Stimulated activated CD4-positive, alpha-beta T cell treated with anti-CD3 and anti-CD28 coated beads, Interleukin-1b, Interleukin-23, amount 100 ng/mL, for 4 hours (primary cell): ENCODE data around the gene VASH2.
"Not testable (repeated sequence)": the region's sequence is repeated elsewhere in the genome, so short reads cannot be mapped to it uniquely, and the experiment has no call there.

Experiments used
- DNase-seq, 2 donors: peaks; one replicate each; pipeline ENCODE4 v3.0.0-alpha.2; 2020; ENCODE audit warnings: low read depth in 2 of 2

The VASH2 gene

DNA sequence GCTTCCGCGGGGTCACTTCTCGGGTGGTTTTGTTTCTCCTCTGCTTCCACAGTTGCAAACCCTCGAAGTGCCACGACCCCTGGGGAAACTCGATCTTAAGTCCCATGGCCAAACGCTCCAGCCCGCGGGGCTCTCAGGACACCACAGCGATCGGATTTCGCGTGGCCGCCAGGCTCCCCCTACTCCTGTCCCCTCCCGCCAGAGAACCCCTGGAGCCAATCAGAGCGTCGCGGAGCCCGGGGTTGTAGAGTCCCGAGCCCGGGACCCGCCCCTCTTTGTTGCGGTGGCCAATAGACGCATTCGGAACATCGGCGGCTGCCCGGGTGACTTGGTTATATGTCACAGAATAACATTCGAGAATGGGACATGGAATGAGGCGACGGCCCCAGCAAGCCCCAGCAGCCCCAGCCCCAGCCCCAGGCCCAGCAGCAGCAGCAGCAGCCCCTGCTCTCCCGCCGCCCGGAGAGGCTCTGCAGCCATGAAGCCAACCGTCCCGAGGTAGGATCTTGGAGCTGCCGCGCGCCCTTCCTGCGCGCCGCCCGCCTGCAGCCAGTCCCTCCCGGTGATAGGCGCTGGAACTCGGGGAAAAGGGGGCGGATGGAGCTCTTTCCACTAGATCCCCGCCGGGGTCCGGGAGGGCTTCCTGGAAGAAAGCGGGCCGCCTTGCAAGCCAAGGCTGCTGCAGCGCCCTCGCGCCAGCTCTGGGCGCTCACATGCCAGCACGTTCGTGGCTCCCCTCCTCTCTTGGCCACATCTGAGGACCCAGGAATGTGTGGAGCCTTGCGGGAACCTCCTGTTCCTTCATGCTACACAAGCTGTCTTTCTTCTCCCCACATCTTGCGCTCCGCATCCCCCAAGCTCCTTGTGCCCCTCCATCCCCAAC, at the start of gene VASH2:
TSS of gene VASH2 (plus strand) at position 299 of the 883 bp plus-strand sequence. CDS start 1,002 bp downstream, outside the sequence.
- peak; percentile 22 to 58 for DNase-seq

DNA sequence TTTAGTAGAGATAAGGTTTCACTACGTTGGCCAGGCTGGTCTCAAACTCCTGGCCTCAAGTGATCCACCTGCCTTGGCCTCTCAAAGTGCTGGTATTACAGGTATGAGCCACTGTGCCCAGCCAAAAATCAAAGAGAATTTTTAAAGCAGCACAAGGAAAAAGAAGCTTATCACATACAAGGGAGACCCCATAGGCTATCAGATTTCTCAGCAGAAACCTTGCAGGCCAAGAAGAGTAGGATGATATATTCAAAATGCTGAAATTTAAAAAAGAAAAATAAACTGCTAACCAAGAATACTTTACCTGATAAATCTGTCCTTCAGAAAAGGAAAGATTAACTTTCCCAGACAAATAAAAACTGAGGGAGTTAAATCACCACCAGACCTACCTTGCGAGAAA, 49.1 kb upstream of the VASH2 start:
- no peak for DNase-seq

DNA sequence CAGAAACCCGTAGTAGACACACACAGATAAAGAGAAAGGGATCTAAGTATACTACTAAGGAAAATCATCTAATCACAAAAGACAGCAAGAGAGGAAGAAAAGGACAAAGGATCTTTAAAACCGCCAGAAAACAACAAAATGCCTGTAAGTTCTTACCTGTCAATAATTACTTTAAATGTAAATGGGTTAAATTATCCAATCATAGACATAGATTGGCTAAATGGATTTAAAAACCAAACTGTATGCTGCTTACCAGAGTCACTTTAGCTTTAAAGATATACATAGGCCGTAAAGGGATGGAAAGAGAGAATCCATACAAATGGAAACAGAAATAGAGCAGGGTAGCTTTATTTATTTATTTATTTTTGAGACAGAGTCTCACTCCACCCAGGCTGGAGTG, 48.3 kb upstream of the VASH2 start:
- DNase-seq = no peak

DNA sequence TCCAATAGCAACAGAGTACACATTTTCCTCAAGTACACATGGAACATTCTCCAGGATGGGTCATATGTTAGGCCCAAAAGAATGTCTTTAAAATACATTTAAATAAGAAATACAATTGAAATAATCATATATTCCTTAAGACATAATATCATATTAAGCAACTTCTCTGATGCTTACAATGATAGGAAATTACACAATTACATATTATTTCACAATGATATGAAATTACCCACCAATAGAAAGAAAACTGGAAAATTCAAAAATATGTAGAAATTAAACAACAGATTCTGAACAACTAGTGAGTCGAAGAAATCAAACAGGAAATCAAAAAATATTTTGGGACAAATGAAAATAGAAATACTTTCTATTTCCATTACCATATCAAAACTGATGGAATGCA, 46.7 kb upstream of the VASH2 start:
- no peak for DNase-seq

DNA sequence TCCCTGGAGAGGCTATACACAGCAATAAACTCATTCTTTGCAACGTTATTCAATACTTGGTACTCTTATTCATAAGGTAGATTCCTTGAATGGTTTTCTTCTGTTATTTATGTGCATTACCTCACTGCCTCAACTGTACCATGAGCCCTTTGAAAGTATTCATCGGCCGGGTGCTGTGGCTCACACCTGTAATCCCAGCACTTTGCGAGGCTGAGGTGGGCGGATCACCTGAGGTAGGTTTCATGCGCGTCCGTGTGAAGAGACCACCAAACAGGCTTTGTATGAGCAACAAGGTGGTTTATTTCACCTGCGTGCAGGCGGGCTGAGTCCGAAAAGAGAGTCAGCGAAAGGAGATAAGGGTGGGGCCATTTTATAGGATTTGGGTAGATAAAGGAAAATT, 42.3 kb upstream of the VASH2 start:
- not testable (repeated sequence) for DNase-seq

DNA sequence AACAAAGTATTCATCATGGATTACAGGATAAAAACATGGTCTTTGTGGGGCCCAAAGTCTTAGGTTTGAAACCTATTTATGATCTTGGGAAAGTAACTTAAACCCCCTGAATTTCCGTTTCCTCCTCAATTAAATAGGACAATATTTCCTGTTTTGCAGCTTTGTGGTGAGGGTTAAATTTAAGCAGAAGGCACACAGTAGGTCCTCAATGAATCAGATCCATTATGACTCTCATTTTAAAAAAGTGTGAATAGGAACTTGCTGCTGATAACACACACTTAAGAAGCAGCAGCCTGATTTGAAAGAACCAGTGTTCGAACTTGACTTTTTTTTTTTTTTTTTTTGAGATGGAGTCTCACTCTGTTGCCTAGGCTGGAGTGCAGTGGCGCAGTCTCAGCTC, 41.4 kb upstream of the VASH2 start:
- DNase-seq = no peak

DNA sequence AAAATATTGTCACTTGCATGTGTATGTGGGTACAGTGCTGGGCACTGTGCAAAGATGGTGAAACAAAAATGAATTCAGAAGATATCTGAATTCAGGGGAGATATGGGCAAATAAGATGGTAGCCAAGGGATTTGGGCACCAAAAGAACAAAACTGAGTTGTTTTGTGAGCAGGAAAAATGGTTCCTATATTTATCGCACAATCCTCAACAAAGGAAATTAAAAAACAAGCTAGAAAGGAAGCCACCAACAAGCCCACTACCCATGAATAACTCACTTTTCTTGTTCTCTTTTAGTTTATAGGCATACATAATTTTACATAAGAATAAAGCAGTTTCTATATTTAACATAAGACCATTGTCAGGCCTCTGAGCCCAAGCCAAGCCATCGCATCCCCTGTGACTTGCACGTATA, 40.7 kb upstream of the VASH2 start:
- DNase-seq = no peak

DNA sequence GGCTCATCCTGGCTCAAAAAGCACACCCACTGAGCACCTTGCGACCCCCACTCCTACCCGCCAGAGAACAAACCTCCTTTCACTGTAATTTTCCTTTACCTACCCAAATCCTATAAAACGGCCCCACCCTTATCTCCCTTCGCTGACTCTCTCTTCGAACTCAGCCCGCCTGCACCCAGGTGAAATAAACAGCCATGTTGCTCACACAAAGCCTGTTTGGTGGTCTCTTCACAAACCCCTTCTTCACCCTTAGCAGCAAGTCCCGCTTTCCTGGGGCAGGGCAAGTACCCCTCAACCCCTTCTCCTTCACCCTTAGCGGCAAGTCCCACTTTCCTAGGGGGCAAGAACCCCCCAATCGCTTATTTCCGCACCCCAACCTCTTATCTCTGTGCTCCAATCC, 40.1 kb upstream of the VASH2 start:
- not testable (repeated sequence) for DNase-seq

DNA sequence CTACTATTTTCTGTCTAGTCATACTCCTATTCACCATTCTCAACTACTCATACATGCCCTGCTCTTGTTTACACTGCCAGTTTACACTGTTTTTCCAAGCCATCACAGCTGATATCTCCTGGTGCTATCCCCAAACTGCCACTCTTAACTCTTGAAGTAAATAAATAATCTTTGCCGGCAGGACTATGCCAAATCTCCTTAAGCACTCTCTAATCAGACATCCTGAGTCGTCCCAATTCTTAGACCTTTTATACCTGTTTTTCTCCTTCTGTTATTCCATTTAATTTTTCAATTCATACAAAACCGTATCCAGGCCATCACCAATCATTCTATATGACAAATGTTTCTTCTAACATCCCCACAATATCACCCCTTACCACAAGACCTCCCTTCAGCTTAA, 36.7 kb upstream of the VASH2 start:
- not testable (repeated sequence) for DNase-seq

DNA sequence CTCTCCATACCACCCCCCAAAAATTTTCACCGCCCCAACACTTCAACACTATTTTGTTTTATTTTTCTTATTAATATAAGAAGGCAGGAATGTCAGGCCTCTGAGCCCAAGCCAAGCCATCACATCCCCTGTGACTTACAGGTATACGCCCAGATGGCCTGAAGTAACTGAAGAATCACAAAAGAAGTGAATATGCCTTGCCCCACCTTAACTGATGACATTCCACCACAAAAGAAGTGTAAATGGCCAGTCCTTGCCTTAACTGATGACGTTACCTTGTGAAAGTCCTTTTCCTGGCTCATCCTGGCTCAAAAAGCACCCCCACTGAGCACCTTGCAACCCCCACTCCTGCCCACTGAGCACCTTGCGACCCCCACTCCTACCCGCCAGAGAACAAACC, 36.2 kb upstream of the VASH2 start:
- DNase-seq = not testable (repeated sequence)

DNA sequence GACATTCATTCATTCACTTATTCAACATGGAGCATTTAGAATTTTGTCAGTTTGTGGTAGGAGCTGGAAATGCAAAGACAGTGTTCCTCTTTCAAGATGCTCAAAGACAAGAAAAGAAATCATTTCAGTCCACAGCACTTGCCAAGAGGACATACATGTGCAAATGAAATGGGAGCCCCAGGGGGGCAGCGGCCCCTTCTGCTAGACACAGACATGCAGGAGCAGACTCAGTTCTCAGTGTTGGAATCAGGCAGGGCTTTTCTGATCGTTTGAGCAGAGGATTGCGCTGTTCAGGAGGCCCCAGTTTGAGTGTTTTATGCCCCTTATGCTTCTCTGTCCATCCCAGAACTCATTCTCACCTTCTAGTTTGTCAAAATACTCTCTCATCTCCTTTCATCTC, 35.6 kb upstream of the VASH2 start:
- DNase-seq = no peak

DNA sequence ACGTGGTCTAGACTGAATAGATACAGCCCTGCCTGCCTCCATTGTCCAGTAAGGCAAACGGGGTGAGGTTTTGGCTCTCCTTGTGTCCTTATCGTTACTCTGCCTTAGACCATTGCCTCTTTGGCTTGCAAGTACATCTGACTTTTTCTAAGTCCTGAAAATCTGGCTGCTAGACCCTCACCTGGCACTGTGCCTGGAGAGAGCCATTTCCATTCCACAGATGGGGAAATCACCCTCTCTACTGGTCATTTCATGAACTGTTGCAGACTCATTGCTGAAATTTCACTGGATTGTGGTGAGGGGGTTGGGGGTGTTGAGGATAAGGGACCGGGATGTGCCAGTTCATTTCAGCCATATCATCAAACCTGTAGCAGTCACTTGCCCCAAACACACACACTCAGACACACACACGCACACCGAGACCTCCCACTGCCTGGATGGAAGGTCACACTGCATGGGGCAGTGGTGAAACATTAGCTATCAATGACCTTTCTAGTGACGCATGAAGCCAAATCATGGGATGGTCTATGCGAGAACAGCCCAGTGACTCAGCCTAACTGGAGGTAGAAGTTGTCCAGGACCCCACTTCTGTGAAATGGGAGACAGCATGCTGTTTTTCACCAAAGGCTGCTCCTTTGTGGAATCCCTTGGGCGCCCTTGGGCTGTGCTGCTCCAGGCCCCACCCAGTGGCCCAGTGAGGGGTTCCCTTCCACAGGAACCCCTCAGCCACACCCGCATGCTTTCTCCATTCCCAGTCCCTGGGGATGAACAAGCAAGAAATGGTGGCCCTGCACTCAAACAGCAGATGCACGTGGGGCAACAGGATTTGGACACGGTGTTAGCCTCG, 34.9 kb upstream of the VASH2 start:
- DNase-seq = no peak

DNA sequence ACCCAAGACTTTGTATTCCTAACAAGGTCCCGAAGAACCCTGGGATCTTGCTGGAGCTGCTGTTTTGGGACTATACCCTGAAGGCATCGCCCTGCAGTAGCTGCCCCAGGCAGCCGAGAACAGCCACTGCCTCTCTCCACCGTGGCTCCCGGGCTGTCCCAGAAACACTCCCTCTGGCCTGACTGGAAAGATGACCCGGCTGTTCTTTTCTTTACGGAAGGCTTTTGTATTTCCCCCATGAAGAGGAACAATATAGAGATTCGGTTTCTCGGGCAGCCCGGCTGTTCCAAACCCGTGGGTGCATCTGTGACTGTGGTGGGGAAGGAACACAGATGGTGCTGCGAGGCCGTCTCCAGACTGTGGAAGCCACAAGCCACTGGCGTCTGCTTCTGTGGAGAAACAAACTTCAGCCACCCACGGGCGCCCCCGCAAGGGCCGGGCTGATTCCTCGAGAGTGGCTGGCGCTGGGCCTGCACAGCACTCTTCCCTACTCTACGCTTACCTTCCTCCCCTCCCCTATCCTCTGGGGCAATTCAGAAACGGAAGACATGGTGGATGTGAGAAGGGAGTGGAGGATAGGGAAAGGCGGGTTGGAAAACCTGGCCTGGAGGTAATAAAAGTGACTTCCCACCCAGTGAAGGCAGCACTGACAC, 33.7 kb upstream of the VASH2 start:
- DNase-seq = no peak

DNA sequence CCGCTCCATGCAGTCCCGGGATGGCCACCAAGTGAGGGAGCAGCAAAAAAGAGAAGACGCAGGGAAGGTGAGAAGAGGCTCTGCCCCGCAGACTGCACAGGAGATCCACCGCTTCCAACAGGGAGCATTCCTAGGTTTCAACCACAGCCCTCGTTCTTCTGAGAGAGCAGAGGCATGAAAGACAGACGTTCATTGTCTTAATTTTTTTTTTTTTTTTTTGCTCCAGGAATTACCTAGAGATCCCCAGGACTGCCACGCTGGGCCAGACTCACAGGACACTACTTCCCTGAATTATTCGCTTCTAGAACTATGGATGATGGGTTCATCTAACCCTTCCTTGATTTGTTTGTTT, 33.2 kb upstream of the VASH2 start:
- no peak for DNase-seq

DNA sequence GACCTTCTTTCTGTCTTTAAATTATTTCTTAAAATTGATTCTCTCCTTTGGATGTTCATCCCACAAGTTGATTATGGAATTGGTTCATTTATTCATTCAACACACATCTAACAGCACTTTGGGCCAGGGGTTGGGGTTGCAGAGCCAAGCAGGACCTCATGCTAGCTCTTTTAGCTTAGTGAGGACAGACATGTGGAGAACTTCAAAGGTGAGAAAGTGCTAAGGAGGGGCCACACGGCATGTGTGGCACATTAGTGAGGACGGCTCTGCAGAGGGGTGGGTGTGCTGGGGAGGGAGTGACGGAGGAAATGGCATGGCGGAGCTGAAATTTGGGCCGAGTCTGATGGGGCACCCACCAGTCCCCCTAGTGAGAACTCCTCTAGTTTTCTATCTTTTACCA, 32.5 kb upstream of the VASH2 start:
- no peak for DNase-seq

DNA sequence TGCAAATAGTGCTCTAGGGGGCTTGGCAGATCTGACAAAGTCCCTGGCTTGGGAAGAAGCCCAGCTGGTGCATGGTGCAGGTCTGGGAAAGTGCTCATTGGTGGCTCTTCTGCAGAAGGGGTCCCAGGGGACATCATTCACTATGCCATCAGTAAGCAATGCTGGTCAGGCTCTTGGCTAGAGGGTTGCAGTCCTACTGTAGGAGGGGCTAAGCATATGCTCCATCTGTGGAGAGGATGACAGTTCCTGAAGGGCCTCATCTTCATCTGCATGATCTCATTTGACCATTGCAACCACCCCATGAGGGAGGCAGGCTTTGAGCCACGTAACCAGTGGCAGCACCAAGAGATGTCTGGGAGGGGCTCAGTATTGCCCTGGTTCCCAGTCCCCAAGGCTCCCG, 31.5 kb upstream of the VASH2 start:
- no peak for DNase-seq

DNA sequence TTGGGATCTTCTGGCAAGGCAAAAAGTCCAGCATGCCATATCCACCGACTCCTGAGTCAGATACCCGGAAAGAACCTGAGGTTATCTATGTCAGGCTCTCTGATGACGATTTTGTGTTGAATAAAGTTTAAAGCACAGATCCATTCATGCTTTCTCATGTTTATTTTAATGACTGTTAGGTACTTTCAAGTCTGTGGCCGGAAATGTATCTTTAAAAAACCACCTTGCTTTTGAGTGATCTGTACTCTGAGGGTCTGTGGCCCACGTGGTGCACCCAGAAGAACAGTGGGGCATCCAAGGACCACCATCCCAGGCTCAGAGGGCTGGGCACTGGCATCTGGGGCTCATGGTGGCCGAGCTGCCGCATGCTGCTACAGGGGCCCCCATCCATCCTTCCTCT, 30.1 kb upstream of the VASH2 start:
- DNase-seq = no peak

DNA sequence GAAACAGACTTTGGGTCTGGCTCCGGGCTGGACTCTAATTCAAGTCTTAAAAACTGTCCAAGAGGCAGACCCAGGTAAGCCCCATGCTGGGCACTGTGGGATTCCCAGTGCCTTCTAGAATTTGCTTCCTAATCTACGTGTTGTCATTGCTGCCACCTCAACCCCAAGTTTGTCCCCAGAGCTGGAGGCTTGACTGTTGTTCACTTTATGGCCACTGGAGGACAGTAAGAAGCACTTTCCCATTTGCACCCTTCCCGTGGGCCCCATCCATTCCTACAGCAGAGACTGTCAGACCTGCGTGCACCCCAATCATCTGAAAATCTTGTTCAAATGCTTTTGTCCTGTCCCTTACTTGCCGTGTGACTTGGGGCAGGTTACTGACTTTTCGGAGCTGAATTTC, 29.4 kb upstream of the VASH2 start:
- DNase-seq = no peak

DNA sequence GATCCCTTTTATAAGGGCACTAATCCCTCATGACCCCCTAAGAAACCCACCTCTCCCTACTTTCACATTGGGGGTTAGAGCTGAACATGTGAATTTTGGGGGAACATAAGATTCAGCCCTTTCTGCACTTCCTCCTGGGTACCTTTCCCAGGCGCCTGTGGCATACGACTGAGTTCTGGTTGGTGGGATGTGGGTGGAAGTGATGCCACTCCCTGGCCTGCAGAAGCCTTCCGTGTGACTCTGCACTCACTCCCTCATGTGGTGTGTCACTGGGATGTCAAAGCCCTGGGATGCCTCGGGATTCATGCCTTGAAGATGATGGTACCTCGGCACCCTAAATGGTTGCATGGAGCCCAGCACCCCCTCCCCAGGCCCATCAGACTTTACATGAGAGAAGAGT, 28.3 kb upstream of the VASH2 start:
- DNase-seq = no peak

DNA sequence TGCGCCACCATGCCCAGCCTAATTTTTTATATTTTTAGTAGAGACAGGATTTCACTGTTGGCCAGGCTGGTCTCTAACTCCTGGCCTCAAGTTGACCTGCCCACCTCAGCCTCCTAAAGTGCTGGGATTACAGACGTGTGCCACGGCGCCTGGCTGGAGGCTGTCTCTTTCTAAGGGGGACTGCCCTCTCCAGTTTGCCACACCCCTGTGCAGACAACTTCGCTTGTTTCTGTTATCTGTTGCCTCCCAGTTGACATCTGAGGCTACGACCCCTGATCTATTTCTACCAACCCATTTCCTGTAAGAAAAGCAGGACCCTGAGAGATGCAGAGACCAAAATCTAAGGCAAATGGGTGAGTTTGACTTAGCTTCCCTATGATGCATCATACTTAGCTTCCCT, 24.0 kb upstream of the VASH2 start:
- no peak for DNase-seq

DNA sequence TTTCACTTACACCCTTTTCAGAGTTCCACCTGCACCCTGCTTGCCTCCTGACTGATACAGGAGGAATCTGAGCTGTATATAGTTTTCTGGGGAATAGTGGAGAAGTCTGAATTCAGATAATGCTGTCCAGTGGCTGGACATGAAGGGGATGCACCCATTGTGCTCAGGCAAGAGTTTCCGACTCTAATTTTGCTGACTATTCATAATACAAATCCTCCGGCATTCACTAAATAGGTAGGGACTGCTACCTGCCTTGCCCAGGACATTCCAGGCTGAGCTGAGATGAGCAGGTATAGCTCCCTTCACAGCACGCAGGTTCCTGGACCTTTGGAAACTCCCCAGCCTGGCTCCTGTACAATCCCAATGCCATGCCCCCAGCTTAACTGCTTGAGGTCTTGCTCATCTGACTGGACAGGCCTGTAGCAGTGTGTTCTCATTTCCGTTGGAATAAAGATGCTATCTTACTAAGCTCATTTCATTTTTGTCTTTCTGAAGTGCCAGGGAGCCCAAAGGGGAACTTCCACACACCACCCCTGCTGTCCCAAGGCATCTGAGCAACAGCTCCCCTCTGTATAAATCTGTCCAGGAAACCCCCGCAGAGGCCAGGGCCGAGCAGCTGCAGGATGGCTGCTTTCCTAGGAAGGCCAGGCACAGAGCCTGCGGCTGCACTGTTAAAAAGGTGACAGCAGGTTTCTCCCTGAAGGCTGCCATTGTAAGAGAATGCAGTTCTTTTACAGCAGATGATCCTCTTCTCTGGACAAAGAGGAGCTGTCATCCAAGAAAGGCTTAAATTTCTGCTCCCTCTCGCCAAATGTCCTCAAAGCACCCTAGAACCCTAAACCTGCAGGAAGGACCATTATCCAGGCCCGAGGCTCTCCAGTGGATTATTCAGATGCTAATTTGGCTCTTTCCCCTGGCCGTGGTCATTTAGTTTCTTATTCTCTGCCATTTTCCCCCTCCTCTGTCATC, 21.7 kb upstream of the VASH2 start:
- no peak for DNase-seq
